Heart left ventricle (tissue), 16 donors: ENCODE data around the gene CD74. TPM values are rescaled to one million over a fixed set of nuclear protein-coding genes. Genes with fewer than 3 reads are reported as not detected.

Experiments used
- ATAC-seq, 4 donors: fragments of 200-7000 bp; cut with Tn5 transposase; one replicate each; pipeline ENCODE4 v1.9.1; 2020 to 2022; ENCODE audit warnings: moderate library complexity in 4 of 4, mild to moderate bottlenecking in 3 of 4, moderate number of reproducible peaks in 1 of 4
- DNase-seq, 5 donors: peaks; one replicate each; pipeline ENCODE4 v3.0.0-alpha.2; 2020
- H3K27ac ChIP-seq, 12 donors: fragments of 200-600 bp; sonication (generic) in 4 of 12; one replicate each; pipeline versions ENCODE4 v1.5.0 to v1.8.0; 2016 to 2022; ENCODE audit warnings: mild to moderate bottlenecking in 2 of 12
- H3K27me3 ChIP-seq, 9 donors: fragments of 200-600 bp; sonication (generic) in 2 of 9; one replicate each; pipeline versions ENCODE4 v1.5.1 to v1.8.0; 2016 to 2022; ENCODE audit warnings: mild to moderate bottlenecking in 3 of 9
- H3K36me3 ChIP-seq, 9 donors: fragments of 200-600 bp; sonication (generic) in 2 of 9; one replicate each; pipeline versions ENCODE4 v1.5.0 to v1.8.0; 2018 to 2022; ENCODE audit warnings: mild to moderate bottlenecking in 2 of 9
- H3K4me1 ChIP-seq, 12 donors: fragments of 200-600 bp; sonication (generic) in 4 of 12; one replicate each; pipeline versions ENCODE4 v1.5.0 to v1.8.0; 2016 to 2022; ENCODE audit warnings: mild to moderate bottlenecking in 3 of 12
- H3K4me3 ChIP-seq, 12 donors: fragments of 200-600 bp; sonication (generic) in 4 of 12; one replicate each; pipeline versions ENCODE4 v1.5.0 to v1.8.0; 2017 to 2022; ENCODE audit warnings: mild to moderate bottlenecking in 9 of 12, moderate library complexity in 4 of 12
- H3K9me3 ChIP-seq, 12 donors: fragments of 200-600 bp; sonication (generic) in 4 of 12; one replicate each; pipeline versions ENCODE4 v1.5.0 to v1.8.0; 2016 to 2022; ENCODE audit warnings: mild to moderate bottlenecking in 1 of 12
- POLR2A ChIP-seq, 2 donors: fragments of 450-650 bp; IDR thresholded peaks; one replicate each; pipeline ENCODE4 v1.6.1; 2017; ENCODE audit warnings: antibody characterized with exemption in 2 of 2, mild to moderate bottlenecking in 2 of 2, moderate library complexity in 2 of 2
- WGBS, 4 donors: extraction: QIAGEN DNeasy Blood & Tissue Kit in 2 of 4; methylation state at CpG; one replicate each; pipeline versions ENCODE4 v1.1.5 to v1.1.7; 2013 to 2018; 5-methylcytosine and 5-hydroxymethylcytosine counted together
- intact Hi-C, 10 donors: fragments of 100-400 bp; cut with DNase I; formaldehyde crosslinking; loops; one replicate each; pipeline versions ENCODE4 v1.11.1 to v1.14.2; 2022
- polyA plus RNA-seq, 2 donors: library from polyadenylated mRNA; stranded (reverse); fragments of 200-250 nt; gene quantifications; one replicate each; pipeline ENCODE4 v1.2.3, GENCODE V29; 2013
- total RNA-seq, 9 donors: library from RNA; depleted of rRNA in 2 of 9; stranded (reverse); fragments of >200 nt in 2 of 9; fragmentation: NEBNext Ultra II Directional in 3 of 9; extraction: Animal tissue kit (Norgen Biotek cat#: 25700) in 3 of 9; gene quantifications; one replicate each; pipeline versions ENCODE4 v1.1.0 to v1.2.4, GENCODE V29; 2016 to 2023
- TF ChIP-seq, protein P1 (sequence below), 12 donors: fragments of 200-600 bp; sonication (generic) in 4 of 12; IDR thresholded peaks; one replicate each; pipeline versions ENCODE4 v1.5.0 to v1.8.0; 2018 to 2022; ENCODE audit warnings: antibody characterized with exemption in 12 of 12, mild to moderate bottlenecking in 5 of 12
- donor health status: ischemic (EF 13 %, LVEDD 7.1; RV severe dilation, severe dysfunction).
- donor health status: healthy with polysubstance abuse.
- donor health status: DM: no; HTN: yes; CAD: no.
- donor health status: DM: no; HTN: no; CAD: no.
- donor health status: ischemic (EF 25% LVEDD 6.9; RV normal size, moderate dysfunction).
- donor health status: ischemic (EF 25% LVEDD 5.7; RV mildly dilated, moderate dysfunction).
- donor health status: healthy.
- donor health status: DM: yes; HTN: yes; CAD: no.
- donor health status: ischemic (EF 35%, LVEDD 5.7; RV mildly dilated, moderate dysfunction).
- donor health status: nonischemic (EF 11% LVEDD 7.7; RV severe dilation, severe dysfunction).
- donor health status: DM: yes; HTN: yes; CAD: no.
- donor health status: PGD.
- donor health status: ischemic (EF 29% LVEDD 5.4; RV normal size, mild dysfunction).
- donor health status: nonischemic (EF 23%, LVEDD 6.1; RV moderate dilation, normal function).

The CD74 gene
- total and polyA plus RNA-seq, 11 donors: 139 to 2,756 (median 290) TPM

GRCh38 chr5:150442699-150443080 lies 30.0 kb upstream of the CD74 start:
- intact Hi-C loops: loop anchor here in 1 of 10 donors (10.0 kb wide), 1 partner anchor 48 kb away; no protein-coding TSS in a partner anchor
- peaks cover 2 to 59% (median 46%) of the 10 kb centered on the region in 9 donors for H3K36me3 ChIP-seq
- H3K4me3 ChIP-seq: no peak overlapping the region
- DNase-seq: no peak
- ATAC-seq: no peak
- no peaks in the 10 kb centered on the region for H3K27me3 ChIP-seq
- no peaks in the 10 kb centered on the region for H3K9me3 ChIP-seq
- WGBS, 4 donors: 82 to 91% (median 84%) methylated on average over 6 of the region's 6 CpGs
- TF ChIP-seq POLR2A (IDR thresholded peaks at IDR 0.05): no peak
- TF ChIP-seq, protein P1, sequence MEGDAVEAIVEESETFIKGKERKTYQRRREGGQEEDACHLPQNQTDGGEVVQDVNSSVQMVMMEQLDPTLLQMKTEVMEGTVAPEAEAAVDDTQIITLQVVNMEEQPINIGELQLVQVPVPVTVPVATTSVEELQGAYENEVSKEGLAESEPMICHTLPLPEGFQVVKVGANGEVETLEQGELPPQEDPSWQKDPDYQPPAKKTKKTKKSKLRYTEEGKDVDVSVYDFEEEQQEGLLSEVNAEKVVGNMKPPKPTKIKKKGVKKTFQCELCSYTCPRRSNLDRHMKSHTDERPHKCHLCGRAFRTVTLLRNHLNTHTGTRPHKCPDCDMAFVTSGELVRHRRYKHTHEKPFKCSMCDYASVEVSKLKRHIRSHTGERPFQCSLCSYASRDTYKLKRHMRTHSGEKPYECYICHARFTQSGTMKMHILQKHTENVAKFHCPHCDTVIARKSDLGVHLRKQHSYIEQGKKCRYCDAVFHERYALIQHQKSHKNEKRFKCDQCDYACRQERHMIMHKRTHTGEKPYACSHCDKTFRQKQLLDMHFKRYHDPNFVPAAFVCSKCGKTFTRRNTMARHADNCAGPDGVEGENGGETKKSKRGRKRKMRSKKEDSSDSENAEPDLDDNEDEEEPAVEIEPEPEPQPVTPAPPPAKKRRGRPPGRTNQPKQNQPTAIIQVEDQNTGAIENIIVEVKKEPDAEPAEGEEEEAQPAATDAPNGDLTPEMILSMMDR (IDR thresholded peaks at IDR 0.05): no peak
- peaks cover 0 to 27% (median 15%) of the 10 kb centered on the region in 12 donors for H3K4me1 ChIP-seq
- H3K27ac ChIP-seq: peak overlapping the region in 9 of 12 donors; percentile 51 to 75 (median 62)

DNA sequence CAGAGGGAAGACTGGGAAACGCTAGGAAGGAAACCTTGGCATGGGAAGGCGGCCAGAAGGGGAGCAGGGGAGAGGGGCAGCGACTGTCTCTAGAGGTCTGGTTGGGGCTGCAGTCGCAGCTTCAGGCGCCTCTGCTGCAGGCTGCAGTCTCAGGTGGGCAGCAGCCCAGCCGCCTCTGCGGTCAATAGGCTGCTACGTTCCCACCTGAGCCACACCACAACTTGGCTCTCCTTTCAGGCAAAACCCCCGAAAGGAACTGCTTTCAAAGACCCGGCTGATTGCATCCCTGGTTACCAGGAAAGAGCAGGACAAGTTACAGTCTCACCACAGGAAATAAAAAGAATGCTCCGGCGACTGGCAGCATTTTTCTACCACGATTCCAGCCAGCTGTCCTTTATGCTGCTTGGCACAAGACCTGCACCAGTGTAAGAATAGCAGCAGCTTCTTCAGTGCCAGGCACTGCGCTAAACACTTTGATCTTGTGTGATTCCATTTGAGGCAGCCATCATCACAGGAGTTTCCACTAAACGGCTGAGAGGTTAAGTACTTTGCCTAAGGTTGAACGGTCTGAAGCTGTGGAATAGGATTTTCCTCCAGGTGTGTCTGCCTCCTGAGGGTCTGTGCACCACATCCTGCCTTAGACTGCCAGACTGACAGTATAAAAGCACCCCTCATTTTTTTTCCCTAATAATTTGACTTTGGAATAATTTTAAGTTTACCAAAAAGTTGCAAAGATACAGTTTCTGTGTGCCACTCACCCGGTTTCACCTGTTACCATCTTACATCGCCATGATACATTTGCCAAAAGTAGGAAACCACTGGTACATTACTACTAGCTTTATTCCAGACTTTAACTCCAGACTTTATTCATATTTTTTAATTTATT lies 29.3 kb upstream of the CD74 start:
- DNase-seq (peak in 3 of 5 donors; percentile 33 to 67 (median 65)), ATAC-seq (peak; percentile 76 to 85 (median 79))
- Histone ChIP-seq H3K27me3 (no peaks in the 10 kb centered on the region), H3K27ac (peak overlapping the region in 11 of 12 donors; percentile 32 to 75 (median 62)), H3K4me3 (no peak overlapping the region), H3K36me3 (peaks cover 0 to 52% (median 40%) of the 10 kb centered on the region in 9 donors), H3K9me3 (no peaks in the 10 kb centered on the region), H3K4me1 (peaks cover 0 to 21% (median 10%) of the 10 kb centered on the region in 12 donors)
- intact Hi-C loops: loop anchor here in 1 of 10 donors (10.0 kb wide), 1 partner anchor 47 kb away; no protein-coding TSS in a partner anchor
- 42 to 51% (median 45%) methylated on average over 17 to 18 of the region's 18 CpGs for WGBS, 4 donors
- TF ChIP-seq POLR2A (IDR thresholded peaks at IDR 0.05): no peak
- TF ChIP-seq, protein P1 (IDR thresholded peaks at IDR 0.05): no peak

GRCh38 chr5:150440948-150441812 lies 28.5 kb upstream of the CD74 start:
- no peak for DNase-seq
- no peak for ATAC-seq
- H3K4me3 ChIP-seq: no peak overlapping the region
- H3K27ac ChIP-seq: peak overlapping the region in 11 of 12 donors; percentile 32 to 75 (median 62)
- no peaks in the 10 kb centered on the region for H3K27me3 ChIP-seq
- H3K36me3 ChIP-seq: peaks cover 0 to 44% (median 31%) of the 10 kb centered on the region in 9 donors
- peaks cover 0 to 16% (median 8%) of the 10 kb centered on the region in 12 donors for H3K4me1 ChIP-seq
- TF ChIP-seq, protein P1 (IDR thresholded peaks at IDR 0.05): no peak
- no peak for TF ChIP-seq POLR2A (IDR thresholded peaks at IDR 0.05)
- intact Hi-C loops: loop anchor here in 1 of 10 donors (10.0 kb wide), 1 partner anchor 46 kb away; no protein-coding TSS in a partner anchor
- 86 to 89% (median 89%) methylated on average over 12 of the region's 12 CpGs for WGBS, 4 donors
- H3K9me3 ChIP-seq: no peaks in the 10 kb centered on the region
